ENCODE data around the gene ZBTB16. TPM values are rescaled to one million over a fixed set of nuclear protein-coding genes. Genes with fewer than 3 reads are reported as not detected.

Gene ZBTB16
- total and polyA plus RNA-seq, 2 of the 13 experiments (the other 11 are each of a cell fraction or from before 2014, with no cell fraction given), result not detected

DNA sequence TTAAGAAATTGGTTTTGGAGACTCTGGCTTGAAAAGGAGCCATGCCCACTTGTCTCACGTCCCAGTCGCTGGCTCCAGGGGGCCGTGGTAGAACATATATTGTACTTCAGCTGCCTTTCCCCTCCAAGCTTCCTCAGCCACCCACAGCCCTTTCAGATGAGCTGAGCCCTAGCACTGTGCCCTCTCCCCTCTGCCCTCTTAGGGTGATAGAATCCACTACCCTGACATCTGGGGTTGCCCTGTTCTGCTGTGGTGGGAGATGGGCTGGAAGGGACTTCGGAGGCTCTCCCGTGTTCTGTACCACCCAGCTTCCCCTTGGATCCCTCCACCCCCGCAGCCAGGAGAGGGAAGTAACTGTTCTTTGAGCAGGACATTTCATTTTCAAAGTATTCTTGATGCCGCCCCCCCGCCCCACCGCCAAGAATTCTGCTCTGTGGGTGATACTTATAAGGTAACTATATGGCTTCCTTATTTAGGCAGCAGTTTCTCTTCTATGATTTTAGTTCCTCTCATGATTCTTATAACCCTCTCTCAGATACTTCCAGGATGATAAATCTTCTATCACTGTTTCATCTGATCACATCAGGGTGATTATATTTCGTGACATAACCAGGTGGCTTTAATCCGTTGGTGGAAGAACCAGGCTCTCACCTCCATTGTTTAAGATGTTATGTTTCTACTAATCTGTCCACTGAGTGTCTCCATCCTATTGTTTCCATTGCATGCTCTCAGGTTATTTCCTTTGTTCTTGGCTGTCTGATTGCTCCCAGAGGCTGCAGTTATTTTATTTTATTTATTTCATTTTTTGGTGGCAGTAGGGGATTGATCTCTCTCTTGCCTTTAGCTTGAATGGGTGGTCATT is 24.1 kb downstream of the ZBTB16 start:
- Histone ChIP-seq H3K27ac (ENCODE audit: extremely low read length, insufficient read depth, low read length) (no peak overlapping the region), H2AFZ (ENCODE audit: low read length) (no peak overlapping the region), H3K27me3 (ENCODE audit: control insufficient read depth in 1 of 2, insufficient read depth in 2 of 2, low read length in 2 of 2) (peaks cover 0 to 14% of the 10 kb centered on the region in 2 experiments), H3K4me2 (ENCODE audit: low read depth, low read length) (no peak overlapping the region), H3K9me3 (ENCODE audit: low read length) (no peaks in the 10 kb centered on the region), H3K9ac (ENCODE audit: insufficient read depth, low read depth, low read length) (no peak overlapping the region), H3K36me3 (replicated peaks in 1 of 2; ENCODE audit: control insufficient read depth in 1 of 2, insufficient read depth in 2 of 2, low read length in 2 of 2) (no peaks in the 10 kb centered on the region), H3K79me2 (ENCODE audit: insufficient read depth, low read length) (no peaks in the 10 kb centered on the region), H3K4me1 (ENCODE audit: insufficient read depth, low read length) (peaks cover 49% of the 10 kb centered on the region), H3K4me3 (replicated peaks in 1 of 3; ENCODE audit: insufficient read depth in 1 of 3, low read depth in 2 of 3, low read length in 3 of 3) (no peak overlapping the region), H4K20me1 (ENCODE audit: insufficient read depth, low read length) (no peaks in the 10 kb centered on the region)
- no TSS peak for BruUV-seq (replicated peaks)
- 49% methylated on average over 11 of the region's 11 CpGs for WGBS (ENCODE audit: low lambda C conversion rate)
- CTCF ChIA-PET (ENCODE audit: low intra/inter-chr PET ratio, low total read pairs), result no interaction called here
- ATAC-seq, result no peak
- TF ChIP-seq ZSCAN31 (CRISPR knock-in tag; IDR thresholded peaks at IDR 0.05; ENCODE audit: low read depth), result no peak
- TF ChIP-seq, protein P1, sequence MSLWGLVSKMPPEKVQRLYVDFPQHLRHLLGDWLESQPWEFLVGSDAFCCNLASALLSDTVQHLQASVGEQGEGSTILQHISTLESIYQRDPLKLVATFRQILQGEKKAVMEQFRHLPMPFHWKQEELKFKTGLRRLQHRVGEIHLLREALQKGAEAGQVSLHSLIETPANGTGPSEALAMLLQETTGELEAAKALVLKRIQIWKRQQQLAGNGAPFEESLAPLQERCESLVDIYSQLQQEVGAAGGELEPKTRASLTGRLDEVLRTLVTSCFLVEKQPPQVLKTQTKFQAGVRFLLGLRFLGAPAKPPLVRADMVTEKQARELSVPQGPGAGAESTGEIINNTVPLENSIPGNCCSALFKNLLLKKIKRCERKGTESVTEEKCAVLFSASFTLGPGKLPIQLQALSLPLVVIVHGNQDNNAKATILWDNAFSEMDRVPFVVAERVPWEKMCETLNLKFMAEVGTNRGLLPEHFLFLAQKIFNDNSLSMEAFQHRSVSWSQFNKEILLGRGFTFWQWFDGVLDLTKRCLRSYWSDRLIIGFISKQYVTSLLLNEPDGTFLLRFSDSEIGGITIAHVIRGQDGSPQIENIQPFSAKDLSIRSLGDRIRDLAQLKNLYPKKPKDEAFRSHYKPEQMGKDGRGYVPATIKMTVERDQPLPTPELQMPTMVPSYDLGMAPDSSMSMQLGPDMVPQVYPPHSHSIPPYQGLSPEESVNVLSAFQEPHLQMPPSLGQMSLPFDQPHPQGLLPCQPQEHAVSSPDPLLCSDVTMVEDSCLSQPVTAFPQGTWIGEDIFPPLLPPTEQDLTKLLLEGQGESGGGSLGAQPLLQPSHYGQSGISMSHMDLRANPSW (CRISPR knock-in tag; IDR thresholded peaks at IDR 0.05; ENCODE audit: borderline replicate concordance), result no peak
- no peak for TF ChIP-seq SRF (IDR thresholded peaks at IDR 0.05; ENCODE audit: low read depth, low read length)
- TF ChIP-seq ZNF549 (CRISPR knock-in tag; IDR thresholded peaks at IDR 0.05), result no peak
- no peak for TF ChIP-seq ZNF124 (CRISPR knock-in tag; IDR thresholded peaks at IDR 0.05)
- POLR2A ChIA-PET, result no interaction called here
- in situ Hi-C loops (cut with HindIII; ENCODE audit: extremely low pct_ligation_motif_present, low pct_unique_long_range_greater_than_20kb) (no loop called here), intact Hi-C loops (cut with micrococcal nuclease; ENCODE audit: unreplicated experiment) (no loop called here)
- FAIRE-seq, result no peak
- DNase-seq (ENCODE audit: low spot score), result no peak

All from HepG2 (cell line).